A673 (cell line): Measurements from ENCODE around the gene ASH1L. TPM values are rescaled to one million over a fixed set of nuclear protein-coding genes. Genes with fewer than 3 reads are reported as not detected.
A peak's percentile ranks its signal among the peaks of the same experiment; 100 is the strongest.
"Not testable (repeated sequence)": the region's sequence is repeated elsewhere in the genome, so short reads cannot be mapped to it uniquely, and the experiment has no call there.

Experiments
- BruUV-seq: library from RNA; stranded (reverse); fragments of 400-500 nt; replicated peaks from 2 replicates; lab custom pipeline; 2021; lab: Mats Ljungman, UMichigan
- CTCF ChIA-PET: fragments of 300-600 bp; sonication (Branson Sonifier 250); formaldehyde crosslinking; loops from one replicate; lab custom pipeline; 2022; ENCODE audit warnings: antibody characterized with exemption; lab: Charles Lee
- POLR2A ChIA-PET: fragments of 300-600 bp; sonication (Branson Sonifier 250); formaldehyde crosslinking; loops from one replicate; lab custom pipeline; 2022; ENCODE audit warnings: antibody characterized with exemption; ENCODE audit not compliant: low non-redundant PET; lab: Charles Lee
- DNase-seq: peaks from one replicate; pipeline ENCODE4 v3.0.0-alpha.2; 2015; ENCODE audit warnings: low spot score
- H3K27ac ChIP-seq: fragments of 200-600 bp; sonication (generic); 2 replicates; pipeline ENCODE4 v1.5.1; 2016; ENCODE audit warnings: mixed run types, low read depth, mild to moderate bottlenecking, mixed read lengths, antibody characterized with exemption, low read length; ENCODE audit not compliant: poor library complexity, severe bottlenecking
- H3K27me3 ChIP-seq: fragments of 200-600 bp; sonication (generic); replicated peaks from 2 replicates; pipeline ENCODE4 v1.6.1; 2017; ENCODE audit warnings: mixed run types, low read depth, mild to moderate bottlenecking, mixed read lengths, antibody characterized with exemption, low read length; ENCODE audit not compliant: insufficient read depth, poor library complexity
- H3K36me3 ChIP-seq: fragments of 200-600 bp; sonication (generic); 2 replicates; pipeline ENCODE4 v1.6.1; 2016; ENCODE audit warnings: mixed run types, mild to moderate bottlenecking, mixed read lengths, antibody characterized with exemption, low read length; ENCODE audit not compliant: insufficient read depth, poor library complexity, severe bottlenecking
- H3K4me1 ChIP-seq: fragments of 200-600 bp; sonication (generic); 2 replicates; pipeline ENCODE4 v1.6.1; 2017; ENCODE audit warnings: mixed run types, mild to moderate bottlenecking, mixed read lengths, antibody characterized with exemption, low read length; ENCODE audit not compliant: insufficient read depth, poor library complexity, severe bottlenecking
- H3K4me3 ChIP-seq: fragments of 200-600 bp; sonication (generic); 2 replicates; pipeline ENCODE4 v1.5.1; 2016; ENCODE audit warnings: low read depth, mixed run types, mild to moderate bottlenecking, mixed read lengths, low read length; ENCODE audit not compliant: poor library complexity, severe bottlenecking
- H3K9me3 ChIP-seq: fragments of 200-600 bp; sonication (generic); 2 replicates; pipeline ENCODE4 v1.6.1; 2016; ENCODE audit warnings: mixed run types, low read depth, mild to moderate bottlenecking, mixed read lengths, antibody characterized with exemption, low read length; ENCODE audit not compliant: poor library complexity, severe bottlenecking
- EZH2 ChIP-seq: fragments of 200-600 bp; sonication (generic); IDR thresholded peaks from 2 replicates; pipeline ENCODE4 v1.6.1; 2017; ENCODE audit warnings: borderline replicate concordance, low read depth, mild to moderate bottlenecking, mixed read lengths, antibody characterized with exemption, low read length; ENCODE audit not compliant: poor library complexity, severe bottlenecking
- intact Hi-C: fragments of 100-400 bp; cut with micrococcal nuclease; formaldehyde crosslinking; loops from one replicate; pipeline ENCODE4 v1.10.0; 2022; ENCODE audit not compliant: unreplicated experiment
- total RNA-seq: library from RNA; stranded (reverse); gene quantifications from 2 replicates; pipeline ENCODE4 v1.2.3, GENCODE V29; 2021
- TF ChIP-seq, protein P1 (sequence below): fragments of 300-800, 200-600 bp; sonication (generic); conservative IDR thresholded peaks from 2 replicates; pipeline ENCODE4 v1.5.1; 2017; ENCODE audit warnings: low read depth, mild to moderate bottlenecking, antibody characterized with exemption, low read length, moderate library complexity, mixed read lengths

Gene ASH1L
- total RNA-seq, 1 experiment from 2014 or later = 49.6 TPM

GRCh38 chr1:155574077-155574476 lies 11.5 kb upstream of the ASH1L start:
- BruUV-seq = no TSS peak
- Histone ChIP-seq H3K4me3 (no peak overlapping the region), H3K27ac (no peak overlapping the region), H3K4me1 (no peaks in the 10 kb centered on the region), H3K9me3 (no peaks in the 10 kb centered on the region), H3K27me3 (no peaks in the 10 kb centered on the region), H3K36me3 (no peaks in the 10 kb centered on the region)
- POLR2A ChIA-PET = interaction anchor here (0.6 kb wide), 1 partner anchor 31 kb away, joined by 3 read pairs; no protein-coding TSS in a partner anchor
- CTCF ChIA-PET = interaction anchor here (0.6 kb wide), 1 partner anchor 10 kb away, joined by 3 read pairs; no protein-coding TSS in a partner anchor
- no peak for TF ChIP-seq EZH2
- TF ChIP-seq, protein P1, sequence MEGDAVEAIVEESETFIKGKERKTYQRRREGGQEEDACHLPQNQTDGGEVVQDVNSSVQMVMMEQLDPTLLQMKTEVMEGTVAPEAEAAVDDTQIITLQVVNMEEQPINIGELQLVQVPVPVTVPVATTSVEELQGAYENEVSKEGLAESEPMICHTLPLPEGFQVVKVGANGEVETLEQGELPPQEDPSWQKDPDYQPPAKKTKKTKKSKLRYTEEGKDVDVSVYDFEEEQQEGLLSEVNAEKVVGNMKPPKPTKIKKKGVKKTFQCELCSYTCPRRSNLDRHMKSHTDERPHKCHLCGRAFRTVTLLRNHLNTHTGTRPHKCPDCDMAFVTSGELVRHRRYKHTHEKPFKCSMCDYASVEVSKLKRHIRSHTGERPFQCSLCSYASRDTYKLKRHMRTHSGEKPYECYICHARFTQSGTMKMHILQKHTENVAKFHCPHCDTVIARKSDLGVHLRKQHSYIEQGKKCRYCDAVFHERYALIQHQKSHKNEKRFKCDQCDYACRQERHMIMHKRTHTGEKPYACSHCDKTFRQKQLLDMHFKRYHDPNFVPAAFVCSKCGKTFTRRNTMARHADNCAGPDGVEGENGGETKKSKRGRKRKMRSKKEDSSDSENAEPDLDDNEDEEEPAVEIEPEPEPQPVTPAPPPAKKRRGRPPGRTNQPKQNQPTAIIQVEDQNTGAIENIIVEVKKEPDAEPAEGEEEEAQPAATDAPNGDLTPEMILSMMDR = no peak
- no peak for DNase-seq
- intact Hi-C loops = no loop called here

DNA sequence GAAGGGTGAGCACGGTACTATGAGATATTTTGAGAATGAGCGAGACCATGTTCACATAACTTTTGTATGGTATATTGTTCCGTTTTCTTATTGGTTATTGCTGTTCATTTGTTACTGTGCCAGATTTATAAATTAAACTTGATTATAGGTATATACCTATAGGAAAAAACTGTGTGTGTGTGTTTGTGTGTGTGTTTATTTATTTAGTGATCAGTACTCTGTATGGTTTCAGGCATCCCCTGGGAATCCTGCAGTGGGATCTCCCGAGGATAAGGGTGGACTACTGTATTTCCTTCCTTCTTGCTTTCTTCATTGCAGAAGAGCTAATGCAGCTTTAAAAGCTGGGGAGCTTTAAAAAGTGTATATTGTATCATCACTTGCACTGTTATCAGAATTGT lies 8.0 kb upstream of the ASH1L start:
- ChIA-PET POLR2A (no interaction called here), CTCF (no interaction called here)
- BruUV-seq = no TSS peak
- Histone ChIP-seq H3K27ac (no peak overlapping the region), H3K9me3 (no peaks in the 10 kb centered on the region), H3K36me3 (no peaks in the 10 kb centered on the region), H3K4me3 (no peak overlapping the region), H3K27me3 (no peaks in the 10 kb centered on the region), H3K4me1 (no peaks in the 10 kb centered on the region)
- intact Hi-C loops = no loop called here
- TF ChIP-seq, protein P1 = no peak
- no peak for TF ChIP-seq EZH2
- DNase-seq = no peak

DNA sequence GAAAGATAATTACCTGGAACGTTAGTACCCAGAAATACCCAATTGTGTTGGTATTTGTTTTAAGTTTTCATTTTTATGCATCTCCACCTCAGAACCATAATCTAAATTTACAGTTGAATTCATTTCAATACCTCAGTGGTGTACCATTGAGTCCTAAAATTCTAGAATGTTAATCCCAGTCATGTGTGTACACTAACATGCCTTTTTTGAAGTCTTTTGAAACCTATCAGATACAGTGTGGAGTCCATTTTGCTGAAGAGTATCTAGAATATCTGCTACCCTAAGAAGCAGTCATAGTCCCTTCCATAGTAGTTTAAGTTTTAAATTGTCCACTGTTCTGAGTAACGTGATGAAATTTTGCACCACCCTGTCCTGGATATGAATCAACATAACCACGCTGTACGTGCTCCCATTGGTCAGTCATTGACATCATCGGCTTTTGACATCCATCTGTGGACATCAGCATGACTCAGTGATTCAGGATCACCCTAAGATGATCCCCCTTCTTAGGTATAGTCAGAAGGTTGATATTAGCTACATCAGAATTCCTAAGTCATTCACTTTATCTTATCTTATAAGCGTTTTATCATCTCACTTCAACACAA lies 7.5 kb upstream of the ASH1L start:
- Histone ChIP-seq H3K4me3 (no peak overlapping the region), H3K4me1 (no peaks in the 10 kb centered on the region), H3K9me3 (no peaks in the 10 kb centered on the region), H3K27ac (no peak overlapping the region), H3K27me3 (no peaks in the 10 kb centered on the region), H3K36me3 (no peaks in the 10 kb centered on the region)
- no peak for DNase-seq
- intact Hi-C loops = loop anchor here (10.0 kb wide), 1 partner anchor 245 kb away; the partner anchor contains the start of gene RUSC1
- ChIA-PET POLR2A (no interaction called here), CTCF (no interaction called here)
- TF ChIP-seq EZH2 = no peak
- TF ChIP-seq, protein P1 = no peak
- no TSS peak for BruUV-seq

- not testable (repeated sequence) for H3K9me3 ChIP-seq, H3K36me3 ChIP-seq, DNase-seq, H3K27me3 ChIP-seq
- ChIA-PET POLR2A (interaction anchor here (0.7 kb wide), 1 partner anchor 296 kb away, joined by 3 read pairs; no protein-coding TSS in a partner anchor), CTCF (interaction anchor here (0.6 kb wide), 1 partner anchor 566 kb away, joined by 3 read pairs; no protein-coding TSS in a partner anchor)
- TSS peak; percentile 70 for BruUV-seq
- intact Hi-C loops = loop anchor here (10.0 kb wide), 1 partner anchor 239 kb away; the partner anchor contains the start of gene RUSC1
- Histone ChIP-seq H3K4me3 (peak overlapping the region; percentile 87), H3K4me1 (peaks cover 13% of the 10 kb centered on the region), H3K27ac (peak overlapping the region; percentile 100)
These were observed 897 bp upstream of the ASH1L start for GRCh38 chr1:155563377-155564022.
